GM12873 (cell line): ENCODE data around the gene SPP2.

Experiments used
- TF ChIP-seq, protein P1 (sequence below): IDR thresholded peaks from 2 replicates; pipeline ENCODE4 v1.5.1; 2012; ENCODE audit warnings: low read depth, mild to moderate bottlenecking, moderate library complexity, low read length, control low read depth; ENCODE audit not compliant: insufficient read depth; ENCODE audit errors: missing control alignments

SPP2 gene

DNA sequence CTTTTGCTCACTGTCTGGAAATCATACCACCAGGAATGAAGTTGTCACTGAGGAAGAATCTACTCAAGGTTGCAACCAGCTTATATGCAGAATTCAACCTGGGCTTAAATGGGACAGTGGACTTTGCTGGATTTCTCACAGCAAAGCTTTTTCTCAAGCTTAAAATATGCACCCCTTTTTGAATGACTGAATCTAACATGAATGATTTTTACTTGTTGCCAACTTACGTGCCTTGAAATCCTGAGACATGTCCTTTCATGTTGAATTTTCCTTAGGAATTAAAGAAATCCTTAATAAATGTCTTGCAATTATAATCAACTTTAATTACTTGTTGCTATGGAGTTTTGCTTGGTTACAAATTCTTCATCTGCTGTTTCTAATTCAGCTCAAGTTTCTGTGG, 57.4 kb downstream of the SPP2 start:
- TF ChIP-seq, protein P1, sequence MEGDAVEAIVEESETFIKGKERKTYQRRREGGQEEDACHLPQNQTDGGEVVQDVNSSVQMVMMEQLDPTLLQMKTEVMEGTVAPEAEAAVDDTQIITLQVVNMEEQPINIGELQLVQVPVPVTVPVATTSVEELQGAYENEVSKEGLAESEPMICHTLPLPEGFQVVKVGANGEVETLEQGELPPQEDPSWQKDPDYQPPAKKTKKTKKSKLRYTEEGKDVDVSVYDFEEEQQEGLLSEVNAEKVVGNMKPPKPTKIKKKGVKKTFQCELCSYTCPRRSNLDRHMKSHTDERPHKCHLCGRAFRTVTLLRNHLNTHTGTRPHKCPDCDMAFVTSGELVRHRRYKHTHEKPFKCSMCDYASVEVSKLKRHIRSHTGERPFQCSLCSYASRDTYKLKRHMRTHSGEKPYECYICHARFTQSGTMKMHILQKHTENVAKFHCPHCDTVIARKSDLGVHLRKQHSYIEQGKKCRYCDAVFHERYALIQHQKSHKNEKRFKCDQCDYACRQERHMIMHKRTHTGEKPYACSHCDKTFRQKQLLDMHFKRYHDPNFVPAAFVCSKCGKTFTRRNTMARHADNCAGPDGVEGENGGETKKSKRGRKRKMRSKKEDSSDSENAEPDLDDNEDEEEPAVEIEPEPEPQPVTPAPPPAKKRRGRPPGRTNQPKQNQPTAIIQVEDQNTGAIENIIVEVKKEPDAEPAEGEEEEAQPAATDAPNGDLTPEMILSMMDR: no peak

DNA sequence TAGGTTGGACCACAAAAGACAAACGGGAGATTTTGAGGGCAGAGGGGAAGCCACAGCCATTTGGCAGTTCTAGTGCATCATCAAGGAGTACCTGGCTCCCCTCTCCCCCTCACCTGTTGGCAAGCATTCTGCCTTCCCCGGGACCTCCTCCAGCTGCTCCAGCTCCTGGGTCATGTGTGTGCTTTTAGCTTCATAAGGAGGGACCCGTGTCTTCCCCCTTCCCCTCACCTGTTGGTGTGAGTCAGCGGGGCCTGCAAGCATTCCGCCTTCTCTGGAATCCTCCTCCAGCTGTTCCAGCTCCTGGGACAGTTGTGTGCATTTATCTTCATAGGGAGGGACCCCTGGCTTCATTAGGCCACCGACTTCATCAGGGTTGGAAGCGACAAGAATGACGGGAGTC, 58.8 kb downstream of the SPP2 start:
- TF ChIP-seq, protein P1: no peak

DNA sequence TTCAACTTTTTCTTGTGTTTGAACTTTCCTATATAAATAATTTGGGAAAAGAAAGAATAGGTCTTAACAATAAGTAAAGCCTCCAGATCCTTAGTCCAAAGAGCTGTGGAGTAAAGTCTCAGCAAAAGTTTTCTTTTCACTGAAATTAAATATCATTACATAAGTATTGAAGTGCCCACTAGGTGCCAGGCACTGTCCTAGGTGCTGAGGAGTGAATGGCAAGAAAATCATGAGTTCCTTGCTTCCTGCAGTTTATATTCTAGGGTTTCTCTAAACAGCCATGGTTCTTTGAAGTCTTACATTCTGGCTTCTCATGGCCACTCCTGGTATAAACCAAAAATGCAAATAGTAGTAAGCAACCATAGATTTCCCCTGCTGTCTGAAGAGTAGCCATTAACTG, 59.7 kb downstream of the SPP2 start:
- TF ChIP-seq, protein P1: no peak

DNA sequence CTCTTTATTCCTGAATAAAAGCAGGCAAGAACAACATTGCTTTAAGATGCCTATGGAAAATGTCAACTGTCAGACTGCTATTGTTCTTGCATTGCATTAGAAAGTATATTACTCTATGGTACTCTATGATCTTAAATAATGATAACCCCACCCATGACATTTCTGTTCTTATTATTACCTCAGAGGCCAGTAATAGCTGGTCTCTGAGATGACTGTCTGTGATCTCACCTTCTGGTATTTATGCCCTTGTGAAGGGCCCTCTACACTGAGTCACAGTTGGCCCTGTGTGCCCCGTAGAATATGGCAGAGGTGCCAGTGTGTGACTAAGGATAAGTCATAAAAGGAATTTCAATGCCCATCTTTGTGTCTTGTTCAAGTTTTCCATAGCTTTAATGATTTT, 61.0 kb downstream of the SPP2 start:
- TF ChIP-seq, protein P1: no peak

DNA sequence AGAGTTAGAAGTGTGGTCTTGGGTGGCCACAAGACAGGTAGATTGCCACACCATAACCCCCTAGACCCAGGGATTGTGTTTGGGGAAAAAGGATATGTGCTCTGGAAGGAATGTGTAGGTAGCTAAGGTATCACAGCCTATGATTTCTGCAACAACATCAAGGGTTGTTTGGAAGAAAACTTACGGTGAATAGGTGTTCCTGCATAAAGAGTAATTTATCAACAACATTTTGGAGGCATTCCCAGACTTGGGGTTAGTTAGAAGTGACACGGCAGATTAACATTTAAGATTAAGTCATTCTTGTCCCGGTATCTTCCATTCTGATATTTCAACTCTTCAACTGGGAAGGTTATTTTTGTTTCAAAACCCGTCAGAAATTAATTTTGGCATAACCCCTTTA, 65.5 kb downstream of the SPP2 start:
- TF ChIP-seq, protein P1: no peak

DNA sequence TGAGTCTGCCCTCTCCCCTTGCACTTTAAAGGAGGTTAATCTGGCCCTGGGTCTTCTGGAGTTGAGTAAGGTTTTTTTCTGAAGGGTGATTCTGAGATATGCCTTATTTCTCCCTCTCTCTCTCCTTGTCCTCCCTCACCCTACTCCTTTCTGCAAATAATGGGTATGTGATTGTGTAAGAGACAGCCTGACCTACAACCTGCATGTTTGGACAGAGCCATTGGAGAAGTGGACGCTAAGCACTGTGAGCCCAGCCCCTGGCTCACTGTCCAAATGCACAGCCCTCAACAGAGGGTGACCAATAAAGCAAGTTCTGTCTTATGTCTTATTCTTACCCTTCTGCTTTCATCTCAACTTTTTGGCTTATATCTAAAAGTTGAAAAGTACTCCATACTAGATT, 71.5 kb downstream of the SPP2 start:
- TF ChIP-seq, protein P1: no peak

DNA sequence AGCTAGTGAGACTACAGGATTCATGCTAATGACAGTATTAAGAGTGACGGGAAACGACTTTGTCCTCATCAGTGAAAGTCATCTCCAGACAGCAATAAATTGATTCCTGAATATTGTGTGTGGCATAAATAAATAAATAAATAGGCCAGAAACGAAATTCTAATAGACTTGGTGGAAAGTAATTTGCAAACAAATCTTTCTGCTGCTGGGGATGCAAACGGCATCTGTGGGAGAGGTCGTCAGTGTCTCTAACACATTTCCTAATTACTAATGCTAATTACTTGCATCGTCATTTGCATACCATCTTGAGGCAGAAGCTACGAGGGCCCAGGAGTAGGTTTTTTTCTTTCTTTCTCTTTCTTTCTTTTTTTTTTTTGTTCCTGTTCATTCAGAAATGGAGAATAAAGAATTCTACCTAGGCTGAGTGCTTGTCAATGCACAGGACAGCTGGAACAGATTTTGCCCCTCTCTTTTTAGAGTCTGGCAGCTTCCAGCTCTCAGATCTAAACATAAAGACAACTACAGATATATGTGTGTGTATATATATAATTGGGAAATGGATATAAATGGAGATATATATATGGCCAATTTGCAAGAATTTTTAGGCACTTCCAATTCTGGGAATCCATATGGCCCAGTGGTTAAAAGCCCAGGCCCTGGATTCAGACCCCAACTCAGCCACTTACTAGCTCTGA, 75.1 kb downstream of the SPP2 start:
- TF ChIP-seq, protein P1: no peak
